GM12875 (cell line): Measurements from ENCODE around the gene SFMBT2.

Experiments used
- H3K4me3 ChIP-seq: one replicate; pipeline ENCODE4 v1.5.1; 2011; ENCODE audit warnings: low read depth, low read length, control low read depth
- CTCF ChIP-seq: IDR thresholded peaks from 2 replicates; pipeline ENCODE4 v1.5.1; 2011; ENCODE audit warnings: low read depth, mild to moderate bottlenecking, control low read depth, inconsistent platforms, low read length, moderate library complexity, borderline replicate concordance; ENCODE audit not compliant: insufficient read depth

SFMBT2 gene

GRCh38 chr10:7210516-7210915, 200.3 kb downstream of the SFMBT2 start:
- TF ChIP-seq CTCF: no peak
- H3K4me3 ChIP-seq: no peak overlapping the region

GRCh38 chr10:7209458-7209857, 201.4 kb downstream of the SFMBT2 start:
- H3K4me3 ChIP-seq: no peak overlapping the region
- no peak for TF ChIP-seq CTCF

GRCh38 chr10:7206412-7207100, 204.3 kb downstream of the SFMBT2 start:
- H3K4me3 ChIP-seq: no peak overlapping the region
- TF ChIP-seq CTCF: no peak

GRCh38 chr10:7205656-7206055, 205.2 kb downstream of the SFMBT2 start:
- no peak for TF ChIP-seq CTCF
- no peak overlapping the region for H3K4me3 ChIP-seq

GRCh38 chr10:7202793-7203355, 208.0 kb downstream of the SFMBT2 start:
- TF ChIP-seq CTCF: no peak
- H3K4me3 ChIP-seq: no peak overlapping the region

- no peak for TF ChIP-seq CTCF
- no peak overlapping the region for H3K4me3 ChIP-seq
Observed at GRCh38 chr10:7199152-7199760, 211.6 kb downstream of the SFMBT2 start.

GRCh38 chr10:7196284-7196683, 214.6 kb downstream of the SFMBT2 start:
- TF ChIP-seq CTCF: no peak
- H3K4me3 ChIP-seq: no peak overlapping the region
